Keratinocyte (primary cell): Measurements from ENCODE around the gene NCOA3. TPM values are rescaled to one million over a fixed set of nuclear protein-coding genes. Genes with fewer than 3 reads are reported as not detected.

Experiments
- DNase-seq: peaks from one replicate; pipeline ENCODE4 v3.0.0-alpha.2; 2011; ENCODE audit warnings: low read depth, missing footprints, low spot score
- FAIRE-seq: peaks from 2 replicates; lab custom pipeline; 2011; peaks lifted over from hg19 to GRCh38; lab: Jason Lieb, UNC
- H2AFZ ChIP-seq: 2 replicates; pipeline ENCODE4 v1.6.0; 2012; ENCODE audit warnings: low read length, control low read depth, inconsistent platforms; ENCODE audit not compliant: control insufficient read depth
- H3K27ac ChIP-seq: 2 replicates; pipeline ENCODE4 v1.5.1; 2011; ENCODE audit warnings: low read length; ENCODE audit not compliant: control insufficient read depth, insufficient read depth
- H3K27me3 ChIP-seq: 3 replicates; pipeline ENCODE4 v1.6.0; 2011; ENCODE audit warnings: low read length; ENCODE audit not compliant: control insufficient read depth, insufficient read depth; ENCODE audit errors: extremely low read depth
- H3K36me3 ChIP-seq, 2 experiments: 2 replicates in 1 of 2; 3 replicates in 1 of 2; pipeline ENCODE4 v1.5.1; 2011; ENCODE audit warnings: low read length in 2 of 2, mild to moderate bottlenecking in 1 of 2; ENCODE audit not compliant: control insufficient read depth in 2 of 2, insufficient read depth in 2 of 2; ENCODE audit errors: extremely low read depth in 1 of 2
- H3K4me1 ChIP-seq: 3 replicates; pipeline ENCODE4 v1.5.1; 2011; ENCODE audit warnings: low read length; ENCODE audit not compliant: control insufficient read depth, insufficient read depth; ENCODE audit errors: extremely low read depth
- H3K4me2 ChIP-seq: 3 replicates; pipeline ENCODE4 v1.6.0; 2011; ENCODE audit warnings: low read depth, low read length; ENCODE audit not compliant: control insufficient read depth, insufficient read depth; ENCODE audit errors: extremely low read depth
- H3K4me3 ChIP-seq, 3 experiments: fragments of 200-600 bp in 1 of 3; sonication (generic) in 1 of 3; 2 replicates in 2 of 3; 3 replicates in 1 of 3; pipeline ENCODE4 v1.5.1; 2011 to 2016; ENCODE audit warnings: low read length in 3 of 3, mild to moderate bottlenecking in 3 of 3, control low read depth in 2 of 3, inconsistent platforms in 1 of 3, low read depth in 1 of 3, mixed read lengths in 1 of 3, mixed run types in 1 of 3, moderate library complexity in 1 of 3; ENCODE audit not compliant: control insufficient read depth in 2 of 3, insufficient read depth in 2 of 3; ENCODE audit errors: extremely low read depth in 1 of 3
- H3K79me2 ChIP-seq: 2 replicates; pipeline ENCODE4 v1.6.0; 2012; ENCODE audit warnings: low read length; ENCODE audit not compliant: control insufficient read depth, insufficient read depth
- H3K9ac ChIP-seq: 3 replicates; pipeline ENCODE4 v1.6.0; 2011; ENCODE audit warnings: low read length; ENCODE audit not compliant: control insufficient read depth, insufficient read depth; ENCODE audit errors: extremely low read depth
- H3K9me1 ChIP-seq: 3 replicates; pipeline ENCODE4 v1.6.0; 2011; ENCODE audit warnings: low read length; ENCODE audit not compliant: control insufficient read depth, insufficient read depth; ENCODE audit errors: extremely low read depth
- H3K9me3 ChIP-seq: 2 replicates; pipeline ENCODE4 v1.5.1; 2012; ENCODE audit warnings: low read depth, low read length; ENCODE audit not compliant: control insufficient read depth
- H4K20me1 ChIP-seq: 3 replicates; pipeline ENCODE4 v1.6.0; 2011; ENCODE audit warnings: low read length; ENCODE audit not compliant: control insufficient read depth, insufficient read depth; ENCODE audit errors: extremely low read depth
- EZH2 ChIP-seq: IDR thresholded peaks from one replicate; pipeline ENCODE4 v1.6.1; 2012; ENCODE audit warnings: inconsistent platforms, mild to moderate bottlenecking, low read length, moderate library complexity
- dilution Hi-C: fragments of 300-500 bp; cut with MboI; formaldehyde crosslinking; loops from one replicate; pipeline ENCODE4 v1.7.0; 2020; ENCODE audit warnings: low sequenced_read_pairs; ENCODE audit not compliant: extremely low pct_ligation_motif_present
- polyA plus RNA-seq, 5 experiments: library from polyadenylated mRNA; depleted of rRNA in 3 of 5; stranded (reverse) in 3 of 5; stranded (forward) in 1 of 5; unstranded in 1 of 5; fragments of >200 nt; gene quantifications; 1 replicate in 1 of 5; 2 replicates in 3 of 5; 3 replicates in 1 of 5; pipeline versions ENCODE4 v1.2.1 to v1.2.3, GENCODE V29; 2011 to 2012; ENCODE audit warnings: missing spikeins in 2 of 5, low read depth in 1 of 5, low replicate concordance in 1 of 5
- TF ChIP-seq, protein P1 (sequence below), 3 experiments: IDR thresholded peaks in 1 of 3; conservative IDR thresholded peaks in 1 of 3; optimal IDR thresholded peaks in 1 of 3; 2 replicates in 2 of 3; 3 replicates in 1 of 3; pipeline versions ENCODE3 to v1.5.1; 2011; ENCODE audit warnings: low read length in 3 of 3, mild to moderate bottlenecking in 3 of 3, moderate library complexity in 2 of 3, control low read depth in 1 of 3, inconsistent platforms in 1 of 3; ENCODE audit not compliant: insufficient read depth in 2 of 3; ENCODE audit errors: extremely low read depth in 1 of 3

Gene NCOA3
- polyA plus RNA-seq, 1 donor (not counting 4 experiments of a cell fraction or from before 2014, with no cell fraction given) = 25.8 TPM

DNA sequence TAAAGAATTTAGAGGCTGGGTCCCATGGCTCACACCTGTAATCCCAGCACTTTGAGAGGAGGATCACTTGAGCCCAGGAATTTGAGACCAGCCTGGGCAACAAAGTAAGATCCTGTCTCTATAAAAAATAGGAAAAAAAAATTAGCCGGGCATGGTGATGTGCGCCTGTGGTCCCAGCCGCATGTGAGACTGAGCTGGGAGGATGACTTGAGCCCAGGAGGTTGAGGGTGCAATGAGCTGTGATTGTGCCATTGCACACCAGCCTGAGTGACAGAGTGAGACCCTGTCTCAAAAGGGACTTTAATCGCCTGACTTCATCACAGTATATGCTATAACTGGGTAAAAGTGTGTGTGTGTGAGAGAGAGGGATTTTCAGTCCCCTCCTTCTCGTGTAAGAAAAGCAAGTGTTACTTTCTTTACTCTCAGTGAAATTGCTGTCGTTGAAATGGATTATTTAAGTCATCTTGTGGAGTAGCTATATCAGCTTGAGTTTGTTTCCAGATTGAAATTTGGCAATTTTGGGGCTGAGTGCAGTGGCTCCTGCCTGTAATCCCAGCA lies 7.5 kb downstream of the NCOA3 start:
- dilution Hi-C loops = no loop called here
- H3K79me2 ChIP-seq = peaks cover 86% of the 10 kb centered on the region
- no peaks in the 10 kb centered on the region for H3K36me3 ChIP-seq
- DNase-seq (no peak), FAIRE-seq (no peak)
- no peak for TF ChIP-seq EZH2
- TF ChIP-seq, protein P1, sequence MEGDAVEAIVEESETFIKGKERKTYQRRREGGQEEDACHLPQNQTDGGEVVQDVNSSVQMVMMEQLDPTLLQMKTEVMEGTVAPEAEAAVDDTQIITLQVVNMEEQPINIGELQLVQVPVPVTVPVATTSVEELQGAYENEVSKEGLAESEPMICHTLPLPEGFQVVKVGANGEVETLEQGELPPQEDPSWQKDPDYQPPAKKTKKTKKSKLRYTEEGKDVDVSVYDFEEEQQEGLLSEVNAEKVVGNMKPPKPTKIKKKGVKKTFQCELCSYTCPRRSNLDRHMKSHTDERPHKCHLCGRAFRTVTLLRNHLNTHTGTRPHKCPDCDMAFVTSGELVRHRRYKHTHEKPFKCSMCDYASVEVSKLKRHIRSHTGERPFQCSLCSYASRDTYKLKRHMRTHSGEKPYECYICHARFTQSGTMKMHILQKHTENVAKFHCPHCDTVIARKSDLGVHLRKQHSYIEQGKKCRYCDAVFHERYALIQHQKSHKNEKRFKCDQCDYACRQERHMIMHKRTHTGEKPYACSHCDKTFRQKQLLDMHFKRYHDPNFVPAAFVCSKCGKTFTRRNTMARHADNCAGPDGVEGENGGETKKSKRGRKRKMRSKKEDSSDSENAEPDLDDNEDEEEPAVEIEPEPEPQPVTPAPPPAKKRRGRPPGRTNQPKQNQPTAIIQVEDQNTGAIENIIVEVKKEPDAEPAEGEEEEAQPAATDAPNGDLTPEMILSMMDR (optimal IDR thresholded peaks at IDR 0.05 in 1 of 3, IDR thresholded peaks at IDR 0.05 in 1 of 3, conservative IDR thresholded peaks at IDR 0.05 in 1 of 3; ENCODE audit: extremely low read depth in 1 of 3, insufficient read depth in 2 of 3, low read length in 3 of 3) = no peak
- H3K4me2 ChIP-seq = no peak overlapping the region
- no peak overlapping the region for H3K27ac ChIP-seq
- H3K4me1 ChIP-seq = peaks cover 5% of the 10 kb centered on the region
- H3K27me3 ChIP-seq = no peaks in the 10 kb centered on the region
- no peak overlapping the region for H3K9ac ChIP-seq
- H3K9me1 ChIP-seq = peaks cover 2% of the 10 kb centered on the region
- no peak overlapping the region for H3K4me3 ChIP-seq
- no peaks in the 10 kb centered on the region for H4K20me1 ChIP-seq
- no peaks in the 10 kb centered on the region for H3K9me3 ChIP-seq
- H2AFZ ChIP-seq = no peak overlapping the region

- TF ChIP-seq EZH2 = no peak
- TF ChIP-seq, protein P1 (optimal IDR thresholded peaks at IDR 0.05 in 1 of 3, IDR thresholded peaks at IDR 0.05 in 1 of 3, conservative IDR thresholded peaks at IDR 0.05 in 1 of 3; ENCODE audit: extremely low read depth in 1 of 3, insufficient read depth in 2 of 3, low read length in 3 of 3) = no peak
- Histone ChIP-seq H3K4me3 (no peak overlapping the region), H3K9me1 (peaks cover 2% of the 10 kb centered on the region), H3K9ac (no peak overlapping the region), H3K4me1 (peaks cover 5% of the 10 kb centered on the region), H2AFZ (no peak overlapping the region), H3K4me2 (no peak overlapping the region), H3K79me2 (peaks cover 86% of the 10 kb centered on the region), H3K36me3 (no peaks in the 10 kb centered on the region), H3K27ac (no peak overlapping the region), H3K9me3 (no peaks in the 10 kb centered on the region), H4K20me1 (no peaks in the 10 kb centered on the region), H3K27me3 (no peaks in the 10 kb centered on the region)
- dilution Hi-C loops = no loop called here
- FAIRE-seq = no peak
- no peak for DNase-seq
Observed at GRCh38 chr20:47509685-47510084, 8.0 kb downstream of the NCOA3 start.
